Raji (cell line): Measurements from ENCODE around the gene ERCC2.

Source experiments
- POLR2A ChIP-seq: IDR thresholded peaks from 2 replicates; pipeline ENCODE4 v1.6.1; 2011; ENCODE audit warnings: low read depth, low read length, control low read depth; ENCODE audit not compliant: insufficient read depth

Gene ERCC2

DNA sequence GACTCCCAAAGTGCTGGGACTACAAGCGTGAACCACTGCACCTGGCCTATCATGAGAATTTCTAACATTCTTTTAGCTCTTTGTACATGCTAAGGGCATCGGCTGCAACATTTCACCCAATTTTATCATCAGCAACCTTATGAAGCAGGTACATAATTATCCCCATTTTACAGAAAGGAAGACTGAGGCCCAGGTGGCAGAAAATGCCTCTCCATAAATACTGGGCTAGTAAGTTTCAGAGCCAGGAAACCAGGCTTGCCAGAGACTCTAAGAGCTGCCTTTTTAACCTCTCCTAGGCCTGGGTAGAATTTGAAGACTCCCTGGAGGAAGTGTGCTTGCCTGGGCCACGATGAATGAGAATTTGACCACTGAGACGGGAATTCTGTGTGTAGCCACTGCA is 2.2 kb downstream of the ERCC2 start:
- TF ChIP-seq POLR2A, result no peak

- no peak for TF ChIP-seq POLR2A
Measured at GRCh38 chr19:45364696-45365095, 5.7 kb downstream of the ERCC2 start.

DNA sequence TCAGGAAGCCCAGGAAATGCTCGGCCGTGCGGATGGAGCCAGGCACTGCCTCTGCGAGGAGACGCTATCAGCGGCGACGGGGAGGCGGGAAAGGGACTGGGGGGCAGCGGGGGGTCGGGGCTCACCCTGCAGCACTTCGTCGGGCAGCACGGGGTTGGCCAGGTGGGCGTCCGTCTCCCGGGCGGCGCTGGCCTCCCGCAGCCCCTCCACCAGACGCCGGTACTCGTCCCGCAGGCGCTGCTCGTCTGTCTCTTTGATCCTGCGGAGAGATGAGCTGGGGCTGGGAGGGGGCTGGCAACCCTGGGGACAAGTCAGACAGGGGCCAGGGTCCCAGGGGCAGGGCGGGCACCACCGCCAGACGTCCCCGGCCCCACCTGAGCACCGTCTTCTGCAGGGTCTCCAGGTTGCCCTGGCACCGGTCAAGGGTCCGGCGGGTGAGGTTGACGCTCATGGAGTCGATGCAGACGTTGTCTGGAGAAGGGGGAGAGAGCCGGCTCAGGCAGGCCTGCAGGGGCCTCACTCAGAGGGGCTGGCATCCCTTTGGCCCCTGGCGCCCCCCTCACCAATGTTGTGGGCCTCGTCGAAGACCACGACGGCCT is 6.4 kb downstream of the ERCC2 start:
- no peak for TF ChIP-seq POLR2A

DNA sequence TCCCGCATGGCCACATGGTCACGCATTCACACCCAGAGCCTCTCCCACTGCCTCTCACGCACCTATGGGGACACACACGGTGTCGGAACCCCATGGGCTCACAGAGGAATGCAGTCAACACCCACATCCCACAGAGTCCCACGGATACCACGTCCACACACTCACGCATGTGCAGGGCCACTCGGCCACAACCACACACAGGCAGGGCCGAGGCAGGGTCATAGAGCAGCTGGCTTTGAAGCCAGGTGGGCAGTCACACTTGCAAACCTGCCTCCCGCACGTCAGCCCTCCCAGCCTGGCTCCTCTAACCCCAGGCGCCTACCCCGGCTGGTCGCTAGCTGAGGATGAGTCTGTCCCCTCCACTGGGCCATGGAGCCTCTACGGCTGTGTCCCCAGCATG is 8.1 kb downstream of the ERCC2 start:
- TF ChIP-seq POLR2A, result no peak

- TF ChIP-seq POLR2A, result no peak
Measured at GRCh38 chr19:45361608-45362007, 8.8 kb downstream of the ERCC2 start.

- no peak for TF ChIP-seq POLR2A
Measured at GRCh38 chr19:45358213-45358792, 12.1 kb downstream of the ERCC2 start.

DNA sequence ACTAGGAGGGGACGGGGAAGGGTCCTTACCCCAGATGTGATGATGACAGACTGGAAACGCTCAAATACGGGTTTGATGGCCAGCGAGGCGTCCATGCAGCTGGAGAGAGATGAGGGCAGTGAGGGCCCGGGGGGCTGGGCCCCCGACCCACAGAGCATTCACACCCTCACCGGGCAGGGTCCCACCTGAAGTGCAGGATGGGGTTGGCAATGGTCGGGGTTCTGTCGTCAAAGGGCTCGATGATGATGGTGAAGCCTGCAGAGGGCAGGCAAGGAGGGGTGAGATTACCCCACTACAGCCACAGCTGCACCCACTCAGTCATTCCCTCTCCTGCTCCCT is 13.0 kb downstream of the ERCC2 start:
- no peak for TF ChIP-seq POLR2A

DNA sequence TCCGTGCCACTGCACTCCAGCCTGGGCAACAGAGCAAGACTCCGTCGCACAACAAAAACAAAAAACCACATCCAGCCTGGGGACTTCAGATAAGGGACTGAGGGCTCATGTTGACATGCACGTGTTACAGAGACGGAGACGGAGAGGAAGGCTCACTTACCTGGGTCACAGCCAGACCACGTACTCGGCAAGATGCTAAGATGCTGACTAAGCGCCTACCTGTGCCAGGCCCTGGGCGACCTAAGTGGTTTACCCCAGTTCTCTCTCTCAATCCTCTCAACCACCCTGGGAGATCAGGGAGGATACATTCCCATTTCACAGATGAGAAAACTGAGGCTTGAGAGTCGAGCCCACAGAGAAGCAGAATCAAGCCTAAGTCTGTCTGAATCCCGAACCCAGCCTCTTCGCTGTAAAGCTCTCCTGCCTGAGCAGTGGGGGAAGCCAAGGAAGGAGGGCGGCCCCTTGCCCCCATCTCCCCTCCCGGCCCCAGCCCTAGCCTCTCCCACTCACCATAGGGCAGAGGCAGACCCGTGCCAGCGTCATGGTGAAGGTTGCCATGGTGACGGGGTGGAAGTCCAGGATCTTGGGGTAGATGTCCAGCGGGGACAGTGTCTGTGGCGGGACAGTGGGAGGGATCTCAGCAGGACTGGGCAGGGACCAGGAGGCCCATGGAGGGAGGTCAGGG is 13.5 kb downstream of the ERCC2 start:
- TF ChIP-seq POLR2A, result no peak

GRCh38 chr19:45355910-45356309 is 14.5 kb downstream of the ERCC2 start:
- TF ChIP-seq POLR2A, result no peak

GRCh38 chr19:45355402-45355801 is 15.0 kb downstream of the ERCC2 start:
- TF ChIP-seq POLR2A, result no peak

DNA sequence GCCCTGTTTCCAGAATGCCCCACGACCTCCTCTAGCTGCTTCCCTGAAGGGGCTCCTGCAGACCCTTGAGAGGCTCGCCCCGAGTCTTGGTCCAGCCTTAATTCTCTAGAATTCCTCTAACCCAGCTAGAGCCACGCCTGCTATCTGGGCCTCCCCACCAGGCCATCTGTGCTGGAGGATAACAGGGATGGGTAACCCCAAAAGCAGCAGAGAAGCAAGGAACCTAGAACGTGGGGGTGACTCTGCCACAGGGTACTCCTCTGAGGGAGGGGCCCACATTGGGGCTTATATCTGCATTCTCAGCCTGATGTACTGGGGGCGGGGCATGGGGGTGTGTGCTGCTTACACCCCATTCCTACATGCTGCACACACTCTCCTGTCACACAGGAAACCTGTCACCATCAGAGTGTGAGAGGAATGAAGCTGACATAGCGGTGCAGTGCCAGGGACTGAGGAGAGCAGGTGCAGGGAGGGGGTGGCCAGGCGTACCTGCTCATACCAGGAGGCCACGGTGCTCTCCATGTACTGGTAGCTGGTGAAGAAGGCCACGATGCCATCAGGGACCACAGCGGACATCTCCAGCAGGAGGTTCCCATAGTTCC is 16.0 kb downstream of the ERCC2 start:
- no peak for TF ChIP-seq POLR2A

DNA sequence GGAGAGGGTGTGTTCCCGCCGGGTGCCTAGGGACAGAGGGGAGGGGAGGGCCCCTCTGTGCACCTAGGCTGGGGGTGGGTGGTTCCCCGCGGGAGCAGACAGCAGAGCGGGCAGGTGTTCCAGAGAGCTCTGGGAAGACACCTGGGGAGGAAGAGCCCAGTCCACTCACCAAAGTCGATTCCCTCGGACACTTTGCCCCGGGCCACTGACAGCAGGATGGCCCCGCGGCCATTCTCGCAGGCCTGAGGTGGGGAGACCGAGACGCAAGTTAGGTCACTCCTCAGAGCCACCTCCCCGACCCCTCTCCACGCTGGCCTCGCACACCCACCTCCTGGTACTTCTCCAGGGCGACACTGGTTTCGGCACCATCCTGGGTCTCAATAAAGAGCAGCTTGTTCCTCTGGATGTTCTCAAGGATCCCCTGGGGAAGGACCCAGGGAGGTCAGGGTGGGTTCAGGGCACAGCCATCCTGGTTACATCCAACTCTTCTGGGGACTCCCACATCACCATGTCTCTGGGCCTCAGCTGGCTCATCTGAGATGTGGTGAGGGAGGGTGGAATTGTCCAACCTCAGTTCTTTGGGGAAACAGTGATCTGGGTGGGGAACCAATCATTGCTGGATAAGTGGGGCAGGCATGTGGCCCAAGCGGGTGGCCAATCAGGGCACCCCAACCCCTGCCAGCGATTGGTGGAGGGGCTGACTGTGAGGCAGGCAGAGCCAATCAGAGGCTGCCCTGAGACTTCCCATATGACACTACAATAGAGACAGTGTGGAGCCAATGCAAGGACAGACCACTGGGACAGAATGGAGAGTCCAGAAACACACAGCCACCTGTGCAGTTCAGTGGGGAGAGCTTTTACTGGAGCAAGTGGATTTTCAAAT is 17.2 kb downstream of the ERCC2 start:
- no peak for TF ChIP-seq POLR2A

DNA sequence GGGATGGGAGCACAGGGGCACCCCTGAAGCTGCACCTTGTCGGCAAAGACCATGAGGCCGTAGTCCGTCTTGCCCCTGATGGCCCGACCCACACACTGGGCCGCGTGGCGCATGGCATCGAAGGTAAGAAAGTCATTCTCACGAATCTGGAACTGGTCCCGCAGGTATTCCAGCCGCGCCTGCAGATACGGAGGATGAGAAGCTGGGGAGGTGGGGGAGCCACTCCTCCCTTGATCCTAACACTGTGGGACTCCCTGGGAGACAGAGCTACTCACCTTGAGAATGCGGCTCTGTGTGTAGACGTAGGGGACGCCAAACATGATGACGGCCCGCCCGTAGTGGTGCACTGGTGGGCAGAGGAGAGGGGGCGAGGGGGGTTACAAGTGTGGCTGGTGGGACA is 17.9 kb downstream of the ERCC2 start:
- no peak for TF ChIP-seq POLR2A

GRCh38 chr19:45352062-45352461 is 18.3 kb downstream of the ERCC2 start:
- TF ChIP-seq POLR2A, result no peak

DNA sequence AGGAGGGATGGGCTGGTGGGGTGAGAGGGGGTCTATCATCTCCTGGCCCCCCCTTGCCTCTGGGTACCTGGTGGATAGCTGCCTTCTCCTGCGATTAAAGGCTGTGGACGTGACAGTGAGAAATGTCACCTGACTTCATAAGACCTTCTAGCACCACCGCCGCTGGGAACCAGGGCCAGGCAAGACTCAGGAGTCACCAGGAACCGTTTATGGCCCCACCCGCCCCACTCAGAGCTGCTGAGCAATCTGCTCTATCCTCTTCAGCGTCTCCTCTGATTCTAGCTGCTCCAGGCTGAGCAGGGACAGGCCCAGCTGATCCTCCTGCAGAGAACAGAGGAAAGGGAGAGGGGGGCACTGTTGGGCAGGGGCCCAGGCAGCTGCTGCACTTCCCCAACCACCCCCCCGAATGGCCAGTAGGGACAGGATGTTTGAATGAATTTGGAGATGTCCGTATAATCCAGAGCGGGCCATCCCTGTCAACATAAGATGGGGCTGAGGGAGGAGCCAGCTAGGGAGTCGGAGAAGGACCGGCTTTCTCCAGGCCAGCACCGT is 18.9 kb downstream of the ERCC2 start:
- TF ChIP-seq POLR2A, result no peak
